DND-41 (cell line): ENCODE measurements around the gene PHACTR1.

Experiments used
- EZH2 ChIP-seq: IDR thresholded peaks from 3 replicates; pipeline ENCODE4 v1.6.1; 2012; ENCODE audit warnings: borderline replicate concordance, low read depth, mild to moderate bottlenecking, moderate library complexity, low read length, inconsistent platforms; ENCODE audit not compliant: severe bottlenecking
- TF ChIP-seq, protein P1 (sequence below): IDR thresholded peaks from 2 replicates; pipeline ENCODE4 v1.5.1; 2012; ENCODE audit warnings: borderline replicate concordance, low read length, moderate library complexity, mild to moderate bottlenecking; ENCODE audit not compliant: poor library complexity, severe bottlenecking; ENCODE audit errors: extremely low read depth

DNA sequence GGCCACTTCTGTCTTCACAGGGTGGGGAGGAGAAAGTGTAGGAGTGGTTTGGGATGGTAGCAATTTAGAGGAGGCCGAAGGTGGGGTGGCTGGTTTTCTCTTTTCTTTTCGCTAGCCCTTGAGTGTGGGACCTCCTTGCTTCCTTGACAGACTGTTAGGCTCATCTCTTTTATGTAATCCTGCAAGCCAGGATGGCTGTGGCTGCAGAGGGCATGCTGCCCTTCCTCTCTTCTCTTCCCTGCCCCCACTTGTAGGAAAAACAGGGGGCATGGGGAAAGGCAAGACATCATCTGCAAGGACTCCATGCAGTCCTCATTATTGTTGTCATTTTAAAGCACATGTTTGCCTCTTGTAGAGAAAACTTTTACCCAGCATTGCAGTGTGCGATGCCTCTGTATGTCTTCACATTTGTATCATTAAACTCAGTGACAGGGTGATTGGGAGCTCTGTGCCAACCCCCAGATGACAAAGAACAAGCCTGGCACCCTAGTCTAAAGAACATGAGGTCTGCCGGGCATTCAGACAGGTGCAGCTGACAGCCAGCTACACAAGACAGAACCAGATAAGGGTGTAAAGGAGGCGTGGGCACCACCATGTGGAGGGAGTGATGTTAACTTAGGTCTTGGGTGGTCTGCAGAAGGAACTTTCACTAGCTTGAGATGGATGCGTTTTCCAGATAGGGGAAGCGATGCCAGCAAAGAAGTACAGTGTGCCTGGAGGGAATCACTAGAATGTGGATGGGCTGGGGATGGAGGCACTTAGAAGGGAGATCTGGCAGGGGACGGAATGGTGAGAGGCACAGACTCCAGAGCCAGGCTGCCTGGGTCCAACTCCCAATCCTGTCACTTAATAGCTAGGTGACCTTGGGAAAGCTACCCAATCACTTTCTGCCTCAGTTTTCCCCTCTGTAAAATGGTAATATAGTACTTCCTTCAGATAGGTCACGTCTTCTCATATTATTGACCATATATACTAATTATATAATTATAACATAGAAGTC lies 404.2 kb downstream of the PHACTR1 start:
- TF ChIP-seq, protein P1, sequence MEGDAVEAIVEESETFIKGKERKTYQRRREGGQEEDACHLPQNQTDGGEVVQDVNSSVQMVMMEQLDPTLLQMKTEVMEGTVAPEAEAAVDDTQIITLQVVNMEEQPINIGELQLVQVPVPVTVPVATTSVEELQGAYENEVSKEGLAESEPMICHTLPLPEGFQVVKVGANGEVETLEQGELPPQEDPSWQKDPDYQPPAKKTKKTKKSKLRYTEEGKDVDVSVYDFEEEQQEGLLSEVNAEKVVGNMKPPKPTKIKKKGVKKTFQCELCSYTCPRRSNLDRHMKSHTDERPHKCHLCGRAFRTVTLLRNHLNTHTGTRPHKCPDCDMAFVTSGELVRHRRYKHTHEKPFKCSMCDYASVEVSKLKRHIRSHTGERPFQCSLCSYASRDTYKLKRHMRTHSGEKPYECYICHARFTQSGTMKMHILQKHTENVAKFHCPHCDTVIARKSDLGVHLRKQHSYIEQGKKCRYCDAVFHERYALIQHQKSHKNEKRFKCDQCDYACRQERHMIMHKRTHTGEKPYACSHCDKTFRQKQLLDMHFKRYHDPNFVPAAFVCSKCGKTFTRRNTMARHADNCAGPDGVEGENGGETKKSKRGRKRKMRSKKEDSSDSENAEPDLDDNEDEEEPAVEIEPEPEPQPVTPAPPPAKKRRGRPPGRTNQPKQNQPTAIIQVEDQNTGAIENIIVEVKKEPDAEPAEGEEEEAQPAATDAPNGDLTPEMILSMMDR, result no peak
- TF ChIP-seq EZH2, result no peak
